ENCODE data around the gene PIPOX.

- TF ChIP-seq CTCF (IDR thresholded peaks at IDR 0.05) (no peak), POLR2A (IDR thresholded peaks at IDR 0.05) (no peak)
Measured at GRCh38 chr17:29094101-29094708, 51.3 kb downstream of the PIPOX start.
